GM12892 (cell line): ENCODE data around the gene DLG5.

Experiments used
- POLR2A ChIP-seq: IDR thresholded peaks from 2 replicates; pipeline ENCODE4 v1.6.1; 2011; ENCODE audit warnings: low read depth, low read length, control low read depth
- POLR2AphosphoS5 ChIP-seq: IDR thresholded peaks from 2 replicates; pipeline ENCODE4 v1.6.1; 2011; ENCODE audit warnings: low read depth, low read length, control low read depth

- no peak for TF ChIP-seq POLR2AphosphoS5
- no peak for TF ChIP-seq POLR2A
Observed at GRCh38 chr10:77907462-77907861, 19.1 kb downstream of the DLG5 start.
